ENCODE data around the gene PABPC1L.

PABPC1L gene

GRCh38 chr20:44918761-44919160 is 8.9 kb downstream of the PABPC1L start:
- no peak overlapping the region for H3K27ac ChIP-seq (ENCODE audit: low read length)
- H3K36me3 ChIP-seq (ENCODE audit: control insufficient read depth, insufficient read depth, low read length), result peaks cover 15% of the 10 kb centered on the region
- WGBS (ENCODE audit: insufficient coverage, insufficient read length), result no CpG with 5 or more reads among the region's 10 CpGs
- no peaks in the 10 kb centered on the region for H3K27me3 ChIP-seq (ENCODE audit: control insufficient read depth, insufficient read depth, low read length)
- H3K4me3 ChIP-seq (ENCODE audit: low read length), result no peak overlapping the region
- DNase-seq (ENCODE audit: low read depth, low spot score), result no peak
- no peaks in the 10 kb centered on the region; the same call in 1 of the 2 replicates for H3K4me1 ChIP-seq (ENCODE audit: control insufficient read depth, insufficient read depth, low read length)
- H3K9me3 ChIP-seq (ENCODE audit: control insufficient read depth, insufficient read depth, low read length), result no peaks in the 10 kb centered on the region

DNA sequence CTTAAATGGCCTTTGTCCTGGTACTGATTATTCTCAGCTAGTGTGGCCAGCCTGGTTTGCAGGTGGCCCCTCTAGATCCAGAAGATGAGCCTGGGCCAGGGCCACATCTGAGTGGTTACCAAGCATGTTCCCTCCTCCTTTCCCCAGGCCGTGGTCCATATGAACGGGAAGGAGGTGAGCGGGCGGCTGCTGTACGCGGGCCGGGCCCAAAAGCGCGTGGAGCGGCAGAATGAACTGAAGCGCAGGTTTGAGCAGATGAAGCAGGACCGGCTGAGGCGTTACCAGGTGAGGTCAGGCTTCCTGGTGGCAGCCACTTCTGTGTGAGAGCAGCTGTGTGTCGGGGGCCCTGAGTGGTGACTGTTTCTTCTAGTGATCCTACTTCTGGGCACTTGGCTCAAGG is 11.6 kb downstream of the PABPC1L start:
- no peaks in the 10 kb centered on the region for H3K27me3 ChIP-seq (ENCODE audit: control insufficient read depth, insufficient read depth, low read length)
- no peaks in the 10 kb centered on the region; the same call in 1 of the 2 replicates for H3K4me1 ChIP-seq (ENCODE audit: control insufficient read depth, insufficient read depth, low read length)
- DNase-seq (ENCODE audit: low read depth, low spot score), result no peak
- H3K4me3 ChIP-seq (ENCODE audit: low read length), result no peak overlapping the region
- no peaks in the 10 kb centered on the region for H3K9me3 ChIP-seq (ENCODE audit: control insufficient read depth, insufficient read depth, low read length)
- no peak overlapping the region for H3K27ac ChIP-seq (ENCODE audit: low read length)
- H3K36me3 ChIP-seq (ENCODE audit: control insufficient read depth, insufficient read depth, low read length), result peaks cover 23% of the 10 kb centered on the region
- no CpG with 5 or more reads among the region's 14 CpGs for WGBS (ENCODE audit: insufficient coverage, insufficient read length)

- no peaks in the 10 kb centered on the region for H3K9me3 ChIP-seq (ENCODE audit: control insufficient read depth, insufficient read depth, low read length)
- H3K36me3 ChIP-seq (ENCODE audit: control insufficient read depth, insufficient read depth, low read length), result peaks cover 13% of the 10 kb centered on the region
- no CpG with 5 or more reads among the region's 4 CpGs for WGBS (ENCODE audit: insufficient coverage, insufficient read length)
- H3K27ac ChIP-seq (ENCODE audit: low read length), result no peak overlapping the region
- no peak overlapping the region for H3K4me3 ChIP-seq (ENCODE audit: low read length)
- DNase-seq (ENCODE audit: low read depth, low spot score), result no peak
- H3K27me3 ChIP-seq (ENCODE audit: control insufficient read depth, insufficient read depth, low read length), result no peaks in the 10 kb centered on the region
- no peaks in the 10 kb centered on the region; the same call in 1 of the 2 replicates for H3K4me1 ChIP-seq (ENCODE audit: control insufficient read depth, insufficient read depth, low read length)
Measured at GRCh38 chr20:44924541-44924940, 14.7 kb downstream of the PABPC1L start.

GRCh38 chr20:44928595-44928994 is 18.7 kb downstream of the PABPC1L start:
- peaks cover 23% of the 10 kb centered on the region for H3K36me3 ChIP-seq (ENCODE audit: control insufficient read depth, insufficient read depth, low read length)
- H3K4me1 ChIP-seq (ENCODE audit: control insufficient read depth, insufficient read depth, low read length), result no peaks in the 10 kb centered on the region; the same call in 1 of the 2 replicates
- no peaks in the 10 kb centered on the region for H3K27me3 ChIP-seq (ENCODE audit: control insufficient read depth, insufficient read depth, low read length)
- H3K27ac ChIP-seq (ENCODE audit: low read length), result no peak overlapping the region
- H3K4me3 ChIP-seq (ENCODE audit: low read length), result no peak overlapping the region
- no CpG with 5 or more reads among the region's 3 CpGs for WGBS (ENCODE audit: insufficient coverage, insufficient read length)
- no peaks in the 10 kb centered on the region for H3K9me3 ChIP-seq (ENCODE audit: control insufficient read depth, insufficient read depth, low read length)
- DNase-seq (ENCODE audit: low read depth, low spot score), result no peak

DNA sequence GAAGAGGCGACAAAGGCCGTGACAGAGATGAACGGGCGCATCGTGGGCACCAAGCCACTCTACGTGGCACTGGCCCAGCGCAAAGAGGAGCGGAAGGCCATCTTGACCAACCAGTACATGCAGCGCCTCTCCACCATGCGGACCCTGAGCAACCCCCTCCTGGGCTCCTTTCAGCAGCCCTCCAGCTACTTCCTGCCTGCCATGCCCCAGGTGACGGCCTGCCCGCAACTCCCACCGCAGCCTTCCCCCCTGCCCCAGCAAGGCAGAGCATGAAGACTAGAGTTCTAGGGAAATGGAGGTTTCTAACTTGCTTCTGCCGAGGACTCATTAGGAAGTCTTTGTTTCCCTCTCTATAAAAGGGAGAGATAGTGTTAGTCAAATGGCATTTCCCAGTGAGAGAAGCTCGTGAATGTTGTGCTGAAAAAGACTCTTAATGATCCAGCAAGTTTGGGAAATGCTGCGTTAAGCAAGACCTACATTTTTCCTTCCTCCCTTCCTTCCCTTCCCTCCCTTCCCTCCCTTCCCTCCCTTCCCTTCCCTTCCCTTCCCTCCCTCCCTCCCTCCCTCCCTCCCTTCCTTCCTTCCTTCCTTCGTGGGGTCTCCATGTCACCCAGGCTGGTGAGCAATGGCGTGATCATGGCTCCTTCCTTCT is 20.8 kb downstream of the PABPC1L start:
- no peak for DNase-seq (ENCODE audit: low read depth, low spot score)
- Histone ChIP-seq H3K9me3 (ENCODE audit: control insufficient read depth, insufficient read depth, low read length) (no peaks in the 10 kb centered on the region), H3K4me1 (ENCODE audit: control insufficient read depth, insufficient read depth, low read length) (no peaks in the 10 kb centered on the region), H3K27ac (ENCODE audit: low read length) (no peak overlapping the region), H3K4me3 (ENCODE audit: low read length) (no peak overlapping the region), H3K27me3 (ENCODE audit: control insufficient read depth, insufficient read depth, low read length) (no peaks in the 10 kb centered on the region), H3K36me3 (ENCODE audit: control insufficient read depth, insufficient read depth, low read length) (peaks cover 14% of the 10 kb centered on the region)
- no CpG with 5 or more reads among the region's 18 CpGs for WGBS (ENCODE audit: insufficient coverage, insufficient read length)

- DNase-seq (ENCODE audit: low read depth, low spot score), result no peak
- H3K36me3 ChIP-seq (ENCODE audit: control insufficient read depth, insufficient read depth, low read length), result peaks cover 21% of the 10 kb centered on the region
- no CpG with 5 or more reads among the region's 3 CpGs for WGBS (ENCODE audit: insufficient coverage, insufficient read length)
- H3K27me3 ChIP-seq (ENCODE audit: control insufficient read depth, insufficient read depth, low read length), result no peaks in the 10 kb centered on the region
- no peak overlapping the region for H3K4me3 ChIP-seq (ENCODE audit: low read length)
- H3K27ac ChIP-seq (ENCODE audit: low read length), result no peak overlapping the region
- no peaks in the 10 kb centered on the region for H3K4me1 ChIP-seq (ENCODE audit: control insufficient read depth, insufficient read depth, low read length)
- H3K9me3 ChIP-seq (ENCODE audit: control insufficient read depth, insufficient read depth, low read length), result no peaks in the 10 kb centered on the region
Measured at GRCh38 chr20:44931911-44932310, 22.1 kb downstream of the PABPC1L start.

- no CpG with 5 or more reads among the region's 8 CpGs for WGBS (ENCODE audit: insufficient coverage, insufficient read length)
- H3K4me3 ChIP-seq (ENCODE audit: low read length), result no peak overlapping the region
- no peaks in the 10 kb centered on the region for H3K9me3 ChIP-seq (ENCODE audit: control insufficient read depth, insufficient read depth, low read length)
- H3K27me3 ChIP-seq (ENCODE audit: control insufficient read depth, insufficient read depth, low read length), result no peaks in the 10 kb centered on the region
- no peak for DNase-seq (ENCODE audit: low read depth, low spot score)
- no peaks in the 10 kb centered on the region for H3K4me1 ChIP-seq (ENCODE audit: control insufficient read depth, insufficient read depth, low read length)
- H3K27ac ChIP-seq (ENCODE audit: low read length), result no peak overlapping the region
- peaks cover 22% of the 10 kb centered on the region for H3K36me3 ChIP-seq (ENCODE audit: control insufficient read depth, insufficient read depth, low read length)
Measured at GRCh38 chr20:44932916-44933315, 23.1 kb downstream of the PABPC1L start.

- H3K27ac ChIP-seq (ENCODE audit: low read length), result no peak overlapping the region
- H3K27me3 ChIP-seq (ENCODE audit: control insufficient read depth, insufficient read depth, low read length), result no peaks in the 10 kb centered on the region
- no CpG with 5 or more reads among the region's 10 CpGs for WGBS (ENCODE audit: insufficient coverage, insufficient read length)
- H3K9me3 ChIP-seq (ENCODE audit: control insufficient read depth, insufficient read depth, low read length), result no peaks in the 10 kb centered on the region
- H3K4me1 ChIP-seq (ENCODE audit: control insufficient read depth, insufficient read depth, low read length), result no peaks in the 10 kb centered on the region
- DNase-seq (ENCODE audit: low read depth, low spot score), result no peak
- peaks cover 25% of the 10 kb centered on the region; the same call in 1 of the 2 replicates for H3K36me3 ChIP-seq (ENCODE audit: control insufficient read depth, insufficient read depth, low read length)
- H3K4me3 ChIP-seq (ENCODE audit: low read length), result no peak overlapping the region
Measured at GRCh38 chr20:44936510-44936909, 26.6 kb downstream of the PABPC1L start.

- Histone ChIP-seq H3K36me3 (ENCODE audit: control insufficient read depth, insufficient read depth, low read length) (peaks cover 27% of the 10 kb centered on the region; the same call in 1 of the 2 replicates), H3K27me3 (ENCODE audit: control insufficient read depth, insufficient read depth, low read length) (no peaks in the 10 kb centered on the region), H3K4me1 (ENCODE audit: control insufficient read depth, insufficient read depth, low read length) (no peaks in the 10 kb centered on the region), H3K4me3 (ENCODE audit: low read length) (no peak overlapping the region), H3K27ac (ENCODE audit: low read length) (no peak overlapping the region), H3K9me3 (ENCODE audit: control insufficient read depth, insufficient read depth, low read length) (no peaks in the 10 kb centered on the region)
- no CpG with 5 or more reads among the region's 9 CpGs for WGBS (ENCODE audit: insufficient coverage, insufficient read length)
- no peak for DNase-seq (ENCODE audit: low read depth, low spot score)
Measured at GRCh38 chr20:44938637-44939036, 28.8 kb downstream of the PABPC1L start.

DNA sequence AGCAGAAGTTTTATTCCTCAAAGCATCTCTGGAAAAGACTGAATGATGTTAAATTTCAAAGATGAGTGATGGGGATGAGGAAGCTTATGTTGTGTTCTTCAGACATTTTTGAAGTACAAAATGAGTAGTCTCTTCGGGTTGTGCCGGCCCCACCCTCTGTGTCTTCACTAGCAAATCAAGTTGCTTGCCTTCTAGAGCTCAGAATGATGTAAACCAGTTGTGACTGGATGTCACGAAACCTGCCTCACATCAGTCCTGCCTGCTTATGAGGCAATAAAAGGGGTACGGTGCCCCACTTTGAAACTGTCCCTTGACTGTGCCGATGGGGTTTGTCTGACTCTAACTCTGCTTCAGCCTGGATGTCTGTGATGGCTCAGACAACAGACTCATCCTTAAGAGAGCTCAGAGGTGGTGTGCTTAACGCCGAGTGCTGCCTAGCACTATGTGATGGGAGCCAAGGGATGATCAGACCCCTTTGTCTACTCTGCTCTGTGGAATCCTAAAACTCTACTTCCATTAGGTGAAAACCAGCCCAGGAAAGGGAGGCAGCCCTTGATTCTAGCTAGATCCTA is 31.3 kb downstream of the PABPC1L start:
- Histone ChIP-seq H3K27me3 (ENCODE audit: control insufficient read depth, insufficient read depth, low read length) (no peaks in the 10 kb centered on the region), H3K4me1 (ENCODE audit: control insufficient read depth, insufficient read depth, low read length) (no peaks in the 10 kb centered on the region), H3K27ac (ENCODE audit: low read length) (no peak overlapping the region), H3K4me3 (ENCODE audit: low read length) (no peak overlapping the region), H3K36me3 (ENCODE audit: control insufficient read depth, insufficient read depth, low read length) (peaks cover 27% of the 10 kb centered on the region; the same call in 1 of the 2 replicates), H3K9me3 (ENCODE audit: control insufficient read depth, insufficient read depth, low read length) (no peaks in the 10 kb centered on the region)
- no peak for DNase-seq (ENCODE audit: low read depth, low spot score)
- WGBS (ENCODE audit: insufficient coverage, insufficient read length), result no CpG with 5 or more reads among the region's 7 CpGs
